Measurements from ENCODE around the gene MICU1. TPM values are rescaled to one million over a fixed set of nuclear protein-coding genes. Genes with fewer than 3 reads are reported as not detected.

MICU1 gene
- total RNA-seq, 1 donor from 2014 or later, result 41.0 TPM

DNA sequence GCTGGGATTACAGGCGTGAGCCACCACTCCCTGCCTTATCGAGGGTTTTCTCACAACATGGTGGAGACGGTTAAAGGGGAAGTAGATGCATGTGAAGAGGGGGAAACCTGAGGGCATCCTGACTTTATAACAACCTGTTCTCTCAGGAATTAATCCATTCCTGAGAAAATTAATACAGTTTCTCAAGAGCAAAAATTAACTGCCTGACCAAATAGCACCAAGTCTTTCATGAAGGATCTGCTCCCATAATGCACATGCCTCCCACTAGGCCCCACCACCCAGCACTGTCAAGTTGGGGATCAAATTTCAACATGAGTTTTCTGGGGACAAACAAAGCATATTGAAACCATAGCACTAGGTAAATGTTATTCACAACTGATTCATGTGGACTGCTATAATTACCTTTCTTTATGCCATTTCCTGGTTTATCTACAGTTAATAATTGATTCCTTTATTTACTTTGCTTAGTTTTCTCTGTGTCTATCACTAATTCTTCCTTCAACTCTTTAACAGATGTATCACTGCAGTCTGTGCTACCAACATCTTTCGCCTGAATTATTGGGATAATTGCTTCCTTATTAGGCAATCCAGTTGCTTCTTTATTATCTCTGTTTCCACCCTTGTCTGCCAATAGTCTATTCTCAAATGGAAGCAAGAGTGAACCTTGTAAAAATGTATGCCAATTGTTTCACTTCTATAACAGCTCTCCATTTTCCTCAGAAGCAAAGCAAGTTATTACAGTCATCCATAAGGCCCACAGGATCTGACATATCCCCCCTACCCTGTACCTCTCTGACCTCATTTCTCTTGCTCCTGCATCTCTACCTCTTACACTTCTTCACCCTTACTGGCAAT is 12.9 kb upstream of the MICU1 start:
- ATAC-seq (ENCODE audit: poor library complexity), result no peak

DNA sequence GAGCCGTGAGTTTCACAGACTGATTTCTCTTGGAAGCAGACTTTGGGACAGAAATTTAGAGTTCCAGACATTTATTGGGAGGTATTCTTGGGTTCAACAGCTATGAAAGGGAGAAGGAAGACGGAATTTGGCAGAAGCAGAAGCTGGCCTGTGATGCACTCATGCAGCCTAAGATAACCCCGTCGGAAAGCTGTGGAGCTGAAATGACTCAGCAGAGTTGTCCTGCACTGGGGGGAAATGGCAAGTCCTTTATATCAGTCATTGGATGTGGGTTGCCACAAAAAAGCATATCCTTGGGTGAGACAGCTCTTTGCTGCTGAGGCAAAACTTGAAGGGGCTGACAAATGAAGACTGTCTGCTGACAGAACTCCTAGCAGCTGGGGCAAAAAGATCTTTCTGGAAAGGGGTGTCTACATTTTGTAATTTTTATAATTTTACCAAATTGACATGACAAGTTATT is 11.5 kb upstream of the MICU1 start:
- ATAC-seq (ENCODE audit: poor library complexity) (peak; percentile 96), DNase-seq (peak; percentile 49)
- intact Hi-C loops (cut with DNase I), result no loop called here

More for the DNA sequence above, 12.9 kb upstream of the MICU1 start:
- DNase-seq, result no peak
- intact Hi-C loops (cut with DNase I), result no loop called here

DNA sequence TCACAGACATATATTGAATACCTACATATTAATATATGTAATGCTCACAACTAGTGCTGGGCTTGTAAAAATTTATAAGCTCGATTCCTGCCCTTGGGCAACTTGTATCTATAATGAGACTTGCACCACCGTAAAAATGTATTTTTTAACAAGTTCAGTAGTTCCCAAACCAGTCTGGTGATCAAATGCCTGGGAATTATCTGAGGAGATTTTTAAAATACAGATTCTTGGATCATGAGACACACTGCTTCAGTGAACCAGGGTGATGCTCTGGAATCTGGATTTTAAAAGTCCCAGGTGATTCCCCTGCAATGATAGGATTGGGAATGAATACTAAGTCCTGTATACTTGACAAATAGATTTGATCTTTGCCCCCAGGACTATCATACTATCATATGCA is 4.3 kb upstream of the MICU1 start:
- no peak for DNase-seq
- intact Hi-C loops (cut with DNase I), result no loop called here
- ATAC-seq (ENCODE audit: poor library complexity), result no peak

DNA sequence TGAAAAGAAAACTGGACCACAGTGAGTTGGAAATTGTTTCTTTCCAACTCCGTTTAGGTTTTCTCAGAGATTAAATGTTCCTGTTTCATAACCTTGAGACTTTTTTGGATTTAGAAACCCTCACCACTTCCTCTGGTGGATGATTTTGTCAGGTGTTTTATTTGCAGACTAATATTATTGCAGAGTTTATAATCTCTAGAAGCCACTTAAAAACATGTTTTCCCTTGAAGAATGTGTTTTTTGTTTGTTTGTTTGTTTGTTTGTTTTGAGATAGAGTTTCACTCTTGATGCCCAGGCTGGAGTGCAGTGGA is 520 bp upstream of the MICU1 start:
- intact Hi-C loops (cut with DNase I), result no loop called here
- DNase-seq, result no peak
- ATAC-seq (ENCODE audit: poor library complexity), result no peak

DNA sequence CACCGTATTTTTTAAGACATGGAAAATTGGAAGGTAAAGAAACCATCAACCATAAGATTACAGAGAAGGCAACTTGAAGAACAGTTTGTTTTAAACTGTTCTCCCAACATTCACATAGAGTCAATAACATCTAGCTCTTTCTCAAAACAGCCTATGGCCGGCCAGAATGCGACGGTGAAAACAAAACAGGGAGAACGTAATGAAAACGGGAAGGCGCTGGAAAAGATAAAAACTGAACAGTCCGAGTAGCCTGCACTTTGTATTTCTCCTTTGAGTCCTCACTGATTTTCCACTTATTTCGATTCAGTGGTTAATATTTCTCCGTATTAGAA is 637 bp downstream of the MICU1 start:
- ATAC-seq (ENCODE audit: poor library complexity), result no peak
- no peak for DNase-seq
- intact Hi-C loops (cut with DNase I), result no loop called here

DNA sequence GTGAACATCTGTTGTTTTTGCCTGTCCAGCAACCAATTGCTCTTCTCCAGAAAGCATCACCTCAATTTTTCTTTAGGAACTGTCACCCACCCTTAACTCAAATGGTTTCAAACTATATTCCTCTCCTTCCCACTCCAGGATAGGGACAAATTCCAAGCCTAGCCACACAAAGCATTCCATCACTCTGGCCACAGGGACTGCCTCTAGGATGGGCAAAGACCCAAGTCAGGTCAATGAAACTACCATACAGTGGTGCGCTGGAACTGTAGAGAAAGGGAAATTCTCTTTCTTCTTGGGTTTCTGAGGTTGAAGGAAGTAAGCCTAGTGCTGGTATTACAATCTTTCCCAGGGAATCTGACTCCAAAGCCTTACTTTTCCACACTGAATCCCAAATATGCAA is 3.6 kb downstream of the MICU1 start:
- ATAC-seq (ENCODE audit: poor library complexity) (no peak), DNase-seq (no peak)
- intact Hi-C loops (cut with DNase I), result no loop called here

DNA sequence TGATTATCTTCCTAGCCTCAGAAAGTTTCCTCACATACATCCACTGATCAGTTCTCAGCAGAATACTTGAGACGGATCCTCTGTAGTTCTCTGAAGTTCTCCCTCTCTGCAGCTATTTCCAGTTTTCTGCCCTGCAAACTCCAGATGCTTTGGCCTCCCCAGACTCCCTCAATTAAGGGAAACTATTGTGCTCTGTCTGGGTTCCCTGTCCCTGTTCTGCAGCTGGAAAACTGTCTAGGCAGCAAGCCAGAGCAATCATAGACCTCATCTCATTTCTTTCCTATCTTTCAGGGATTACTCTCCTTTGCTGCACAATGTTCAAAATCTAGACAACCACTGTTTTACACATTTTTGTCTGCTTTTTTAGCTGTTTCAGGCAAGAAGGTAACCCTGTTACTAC is 9.2 kb downstream of the MICU1 start:
- no peak for DNase-seq
- ATAC-seq (ENCODE audit: poor library complexity), result peak; percentile 65
- intact Hi-C loops (cut with DNase I), result no loop called here

DNA sequence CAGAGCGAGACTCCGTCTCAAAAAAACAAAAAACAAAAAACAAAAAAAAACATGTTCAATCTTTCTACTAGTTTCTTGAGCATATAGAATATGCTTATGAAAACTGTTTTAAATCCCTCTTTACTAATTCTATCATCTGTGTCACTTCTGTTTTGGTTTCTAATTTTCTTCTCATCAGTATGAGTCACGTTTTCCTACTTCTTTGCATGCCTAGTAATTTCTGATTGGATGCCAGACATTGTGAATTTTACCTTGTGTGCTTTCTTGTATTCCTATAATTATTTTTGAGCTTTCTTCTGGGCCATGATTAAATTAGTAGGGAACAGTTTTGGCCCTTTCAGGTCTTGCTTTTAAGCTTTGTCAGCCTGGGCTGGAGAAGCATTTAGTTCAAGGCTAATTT is 9.9 kb downstream of the MICU1 start:
- intact Hi-C loops (cut with DNase I), result no loop called here
- ATAC-seq (ENCODE audit: poor library complexity), result no peak
- no peak for DNase-seq

DNA sequence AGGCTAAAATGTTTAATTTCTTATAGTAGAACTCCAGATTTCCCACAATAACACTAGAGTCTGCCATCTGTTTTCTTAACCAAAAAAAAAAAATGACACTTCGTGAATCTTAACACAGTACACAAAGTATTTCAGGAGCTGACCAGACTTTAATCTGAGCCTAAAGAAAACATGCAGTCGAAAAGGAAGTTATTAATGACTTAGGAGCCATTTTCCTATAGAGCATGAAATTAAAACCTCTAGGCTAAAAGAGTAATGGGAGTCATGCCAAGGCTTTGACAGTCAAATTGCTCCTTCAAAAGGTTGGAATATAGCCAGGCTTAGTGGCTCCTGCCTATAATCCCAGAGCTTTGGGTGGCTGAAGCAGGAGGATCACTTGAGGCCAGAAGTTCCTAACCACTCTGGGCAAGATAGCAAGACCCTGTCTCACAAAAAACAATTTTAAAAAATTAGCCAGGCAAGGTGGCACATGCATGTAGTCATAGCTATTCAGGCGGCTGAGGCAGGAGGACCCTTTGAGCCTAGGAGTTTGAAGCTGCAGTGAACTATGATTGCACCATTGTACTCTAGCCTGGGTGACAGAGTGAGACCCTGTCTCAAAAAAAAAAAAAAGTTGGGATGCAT is 13.6 kb downstream of the MICU1 start:
- DNase-seq, result no peak
- intact Hi-C loops (cut with DNase I), result no loop called here
- ATAC-seq (ENCODE audit: poor library complexity), result peak; percentile 45

DNA sequence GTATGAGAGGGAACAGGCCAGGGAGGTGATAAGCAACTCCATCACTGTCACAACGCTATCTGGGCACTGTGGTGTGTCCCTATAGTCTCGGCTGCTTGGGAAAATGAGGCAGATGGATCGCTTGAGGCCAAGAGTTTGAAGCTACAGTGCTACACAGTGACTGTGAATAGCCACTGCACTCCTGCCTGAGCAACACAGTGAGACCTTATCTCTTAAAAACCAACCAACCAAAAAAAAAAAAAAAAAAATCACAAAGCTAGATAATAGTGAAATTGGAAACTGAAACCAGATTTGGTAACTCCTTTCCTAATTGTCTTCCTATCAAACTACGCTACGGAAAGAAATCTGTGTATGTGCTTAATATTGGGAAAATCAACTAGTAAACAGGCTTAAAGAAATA is 14.1 kb downstream of the MICU1 start:
- intact Hi-C loops (cut with DNase I), result no loop called here
- ATAC-seq (ENCODE audit: poor library complexity) (peak; percentile 64), DNase-seq (no peak)

DNA sequence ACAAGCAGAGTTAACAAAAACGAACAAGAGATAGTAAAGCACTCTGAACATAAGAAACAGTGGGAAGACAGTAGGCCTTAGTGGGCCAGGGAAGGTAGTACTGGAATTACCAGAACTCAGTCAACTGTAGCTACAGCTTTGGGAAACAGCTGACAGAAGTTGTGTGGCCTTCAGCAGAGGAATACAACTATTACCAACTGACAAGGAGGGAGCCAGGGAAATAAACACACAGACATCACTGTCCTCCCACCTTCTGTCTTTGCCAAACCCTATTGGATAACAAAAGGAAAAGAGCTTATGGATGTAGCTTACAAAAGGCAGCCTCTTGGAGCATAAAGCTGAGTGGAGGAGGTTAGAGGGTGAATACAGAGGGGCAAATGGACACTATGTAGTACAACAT is 15.4 kb downstream of the MICU1 start:
- intact Hi-C loops (cut with DNase I), result no loop called here
- no peak for ATAC-seq (ENCODE audit: poor library complexity)

DNA sequence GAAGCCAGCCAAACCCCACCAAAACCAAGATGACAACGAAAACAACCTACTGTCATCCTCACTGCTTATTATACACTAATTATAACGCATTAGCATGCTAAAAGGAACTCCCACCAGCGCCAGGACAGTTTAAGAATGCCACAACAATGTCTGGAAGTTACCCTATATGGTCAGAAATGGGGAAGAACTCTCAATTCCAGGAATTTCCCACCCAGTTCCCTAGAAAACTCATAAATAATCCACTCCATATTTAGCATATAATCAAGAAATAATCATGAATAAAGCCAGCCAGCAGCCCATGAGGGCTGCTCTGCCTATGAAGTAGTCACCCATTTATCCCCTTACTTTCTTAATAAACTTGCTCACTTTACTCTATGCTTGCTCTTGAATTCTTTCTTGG is 20.8 kb downstream of the MICU1 start:
- intact Hi-C loops (cut with DNase I), result no loop called here
- ATAC-seq (ENCODE audit: poor library complexity), result no peak
- no peak for DNase-seq

More for the DNA sequence above, 15.4 kb downstream of the MICU1 start:
- no peak for DNase-seq

DNA sequence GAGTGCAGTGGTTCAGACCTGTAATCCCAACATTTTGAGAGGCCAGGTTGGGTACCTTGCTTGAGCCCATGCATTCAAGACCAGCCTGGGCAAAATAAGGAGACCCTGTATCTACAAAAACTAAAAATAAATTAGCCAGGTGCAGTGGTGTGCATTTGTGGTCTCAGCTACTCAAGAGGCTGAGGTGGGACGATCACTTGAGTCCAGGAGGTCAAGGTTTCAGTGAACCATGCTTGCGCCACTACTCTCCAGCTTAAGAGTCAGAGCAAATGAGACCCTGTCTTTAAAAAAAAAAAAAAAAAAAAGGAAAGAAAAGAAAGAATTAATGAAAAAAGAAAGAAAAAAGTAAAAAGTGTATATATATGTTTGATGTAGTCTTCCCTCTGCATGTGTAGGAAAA is 24.7 kb downstream of the MICU1 start:
- intact Hi-C loops (cut with DNase I), result no loop called here
- DNase-seq (no peak), ATAC-seq (ENCODE audit: poor library complexity) (no peak)

DNA sequence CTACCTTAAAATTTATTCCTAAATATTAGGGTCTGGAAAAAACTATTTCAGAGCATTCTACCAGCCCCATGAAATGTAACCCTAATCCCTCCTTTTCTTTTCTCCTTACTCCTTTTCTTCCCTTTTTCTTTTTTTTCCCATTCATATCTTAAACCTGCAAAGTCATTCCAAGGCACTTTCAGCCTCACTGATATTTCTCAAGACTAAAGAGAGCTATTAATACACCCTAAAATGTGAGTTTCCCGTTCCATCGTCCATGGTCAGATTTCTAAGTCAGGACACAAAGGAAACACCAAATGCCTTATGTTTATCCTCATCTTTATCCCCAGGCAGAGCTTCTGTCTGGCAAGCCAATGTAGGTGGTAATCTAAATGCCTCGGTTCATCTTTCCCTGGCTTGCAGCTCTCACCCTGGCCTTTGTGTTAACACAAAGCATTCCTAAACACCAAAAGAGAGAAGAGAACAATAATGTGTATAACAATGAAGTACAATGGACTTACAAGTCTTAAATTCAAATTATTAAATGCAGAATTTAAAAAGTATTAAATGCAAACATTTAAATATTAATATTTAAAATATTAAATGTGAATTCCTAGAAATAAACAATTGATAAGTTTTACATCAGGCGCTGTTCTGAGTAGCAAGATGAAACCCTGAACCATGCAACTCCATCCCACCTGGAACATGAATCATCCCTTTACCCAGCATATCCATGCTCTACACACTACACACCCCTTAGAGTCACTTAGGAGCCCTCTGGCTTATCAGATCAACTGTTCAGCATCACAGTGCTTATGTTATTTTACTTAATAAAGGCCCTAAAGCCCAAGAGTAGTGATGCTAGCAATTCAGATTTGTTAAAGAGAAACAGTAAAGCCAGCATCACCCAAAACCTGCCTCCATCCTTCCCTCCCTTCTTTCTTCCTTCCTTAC is 26.8 kb downstream of the MICU1 start:
- intact Hi-C loops (cut with DNase I), result no loop called here
- ATAC-seq (ENCODE audit: poor library complexity) (no peak), DNase-seq (no peak)

DNA sequence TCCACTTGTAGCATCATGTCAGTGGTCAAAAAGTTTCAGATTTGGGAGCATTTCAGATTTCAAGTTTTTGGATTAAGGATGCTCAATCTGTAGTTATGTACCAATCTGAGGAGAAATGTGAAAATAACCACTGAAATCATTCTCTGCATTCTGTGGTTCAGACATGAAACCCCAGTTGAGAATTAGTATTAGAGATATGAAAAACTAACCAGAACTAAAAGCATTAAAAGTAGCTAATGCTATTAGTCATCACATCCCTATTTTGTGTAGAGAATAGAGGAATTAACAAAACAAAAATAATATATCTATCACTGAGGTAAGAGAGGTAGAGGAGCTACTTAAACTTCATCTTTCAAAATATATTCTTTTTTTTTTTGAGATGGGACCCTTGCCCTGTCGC is 28.0 kb downstream of the MICU1 start:
- no peak for ATAC-seq (ENCODE audit: poor library complexity)
- intact Hi-C loops (cut with DNase I), result no loop called here

DNA sequence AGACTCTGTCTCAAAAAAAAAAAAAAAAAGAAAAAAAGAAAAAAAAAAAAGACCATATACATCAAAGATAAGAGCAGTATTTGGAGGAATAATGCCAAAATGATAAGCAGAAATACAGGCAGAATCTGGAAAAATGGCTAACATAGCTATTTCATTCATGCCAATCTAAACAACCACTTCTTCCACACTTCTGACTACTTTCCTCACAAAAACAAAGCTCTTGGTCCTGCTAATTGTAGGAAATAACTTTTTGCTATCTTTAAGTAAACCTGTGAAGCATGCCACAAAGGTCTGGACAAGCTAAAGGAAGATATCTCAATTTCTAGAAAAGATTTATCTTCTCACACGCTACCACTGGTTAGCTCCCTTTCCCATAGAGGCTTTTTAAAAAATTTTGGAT is 30.4 kb downstream of the MICU1 start:
- DNase-seq, result no peak
- ATAC-seq (ENCODE audit: poor library complexity), result no peak
- intact Hi-C loops (cut with DNase I), result no loop called here

More for the DNA sequence above, 28.0 kb downstream of the MICU1 start:
- DNase-seq, result no peak

DNA sequence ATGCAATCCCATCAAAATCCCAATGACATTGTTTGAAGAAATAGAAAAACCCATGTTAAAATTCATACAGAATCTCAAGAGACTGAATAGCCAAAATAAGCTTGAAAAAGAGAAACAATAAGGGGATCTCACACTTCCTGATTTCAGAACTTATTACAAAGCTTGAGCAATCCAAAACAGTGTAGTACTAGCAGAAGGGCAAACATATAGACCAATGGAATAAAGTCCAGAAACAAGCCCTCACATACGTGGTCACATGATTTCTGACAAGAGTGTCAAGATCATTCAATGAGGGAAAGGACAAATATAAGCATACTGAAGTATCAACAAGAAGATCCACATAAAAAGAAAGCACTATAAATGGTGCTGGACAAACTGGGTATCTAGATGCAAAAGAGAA is 31.9 kb downstream of the MICU1 start:
- no peak for ATAC-seq (ENCODE audit: poor library complexity)
- intact Hi-C loops (cut with DNase I), result no loop called here
- DNase-seq, result no peak

DNA sequence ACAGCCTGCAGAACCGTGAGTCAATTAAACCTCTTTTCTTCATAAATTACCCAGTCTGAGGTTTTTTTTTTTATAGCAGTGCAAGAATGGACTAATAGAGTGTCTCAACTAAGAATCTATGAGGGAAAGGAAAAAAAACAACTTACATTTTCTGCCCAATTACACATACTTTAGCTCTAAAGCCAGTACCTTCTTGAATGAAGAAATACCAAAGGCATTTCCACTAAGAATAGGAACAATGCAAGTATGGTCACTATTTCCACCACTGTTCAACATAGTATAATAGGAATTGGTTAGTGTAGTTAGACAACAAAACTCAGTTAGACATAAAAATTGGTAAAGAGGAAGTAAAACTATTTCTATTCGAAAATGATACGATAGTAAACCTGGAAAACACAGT is 37.6 kb downstream of the MICU1 start:
- no peak for ATAC-seq (ENCODE audit: poor library complexity)
- intact Hi-C loops (cut with DNase I), result no loop called here

DNA sequence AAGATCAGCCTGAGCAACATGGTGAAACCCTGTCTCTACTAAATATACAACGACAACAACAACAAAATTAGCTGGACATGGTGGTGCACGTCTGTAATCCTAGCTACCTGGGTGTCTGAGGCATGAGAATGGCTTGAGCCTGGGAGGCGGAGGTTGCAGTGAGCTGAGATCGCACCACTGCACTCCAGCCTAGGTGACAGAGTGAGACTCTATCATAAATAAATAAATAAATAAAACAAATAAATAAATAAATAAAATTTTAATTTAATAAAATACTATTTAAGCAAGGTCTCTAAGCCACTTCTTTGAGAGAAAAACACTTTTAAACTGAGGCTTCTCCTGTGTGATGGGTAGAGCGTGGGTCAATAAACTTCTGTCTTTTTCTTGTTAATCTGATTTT is 38.3 kb downstream of the MICU1 start:
- no peak for ATAC-seq (ENCODE audit: poor library complexity)
- intact Hi-C loops (cut with DNase I), result no loop called here
- no peak for DNase-seq

More for the DNA sequence above, 37.6 kb downstream of the MICU1 start:
- no peak for DNase-seq

DNA sequence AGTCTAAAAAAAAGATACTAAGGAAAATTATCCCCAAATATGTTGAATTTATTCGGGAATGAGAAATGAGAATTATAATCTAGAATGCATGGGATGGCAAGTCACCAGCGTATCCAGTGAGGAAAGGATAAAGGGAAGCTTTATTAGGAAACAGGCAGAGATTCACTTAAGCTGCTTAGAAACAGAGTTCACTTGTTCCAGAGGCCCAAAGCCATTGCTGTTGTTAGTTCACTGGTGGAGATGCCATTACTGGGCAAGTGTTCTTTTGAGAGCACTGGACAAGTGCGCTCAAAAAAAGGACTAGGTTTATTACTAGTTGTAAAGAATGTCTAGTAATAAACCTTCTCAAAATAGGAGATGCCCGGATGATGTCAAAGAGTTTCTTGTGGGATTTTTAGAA is 51.2 kb downstream of the MICU1 start:
- ATAC-seq (ENCODE audit: poor library complexity), result no peak
- intact Hi-C loops (cut with DNase I), result no loop called here

More for the DNA sequence above, 51.2 kb downstream of the MICU1 start:
- DNase-seq, result no peak

All from Right ventricle myocardium superior (tissue), 1 donor.